Natural killer cell (primary cell): Measurements from ENCODE around the gene FAM53B. TPM values are rescaled to one million over a fixed set of nuclear protein-coding genes. Genes with fewer than 3 reads are reported as not detected.

Experiments
- ATAC-seq, 3 donors: fragments of 150-1000 bp in 2 of 3; fragments of 200-7000 bp in 1 of 3; cut with Tn5 transposase; 1 replicate in 1 of 3; 2 replicates in 2 of 3; pipeline ENCODE4 v1.10.0; 2021; ENCODE audit warnings: mild to moderate bottlenecking in 2 of 3, moderate library complexity in 2 of 3
- DNase-seq, 2 donors: peaks; one replicate each; pipeline versions ENCODE4 v3.0.0 to v3.0.0-alpha.2; 2013 to 2021; ENCODE audit warnings: mixed read lengths in 1 of 2
- H3K27ac ChIP-seq: one replicate; pipeline ENCODE4 v1.5.1; 2013; ENCODE audit warnings: mild to moderate bottlenecking, low read length
- H3K27me3 ChIP-seq: one replicate; pipeline ENCODE4 v1.6.1; 2013; ENCODE audit warnings: low read length; ENCODE audit not compliant: control insufficient read depth, insufficient read depth
- H3K36me3 ChIP-seq: one replicate; pipeline ENCODE4 v1.6.1; 2013; ENCODE audit warnings: low read length; ENCODE audit not compliant: control insufficient read depth, insufficient read depth
- H3K4me1 ChIP-seq: one replicate; pipeline ENCODE4 v1.6.1; 2013; ENCODE audit warnings: low read length; ENCODE audit not compliant: control insufficient read depth, insufficient read depth
- H3K4me3 ChIP-seq: one replicate; pipeline ENCODE4 v1.5.1; 2013; ENCODE audit warnings: low read length
- H3K9me3 ChIP-seq: one replicate; pipeline ENCODE4 v1.6.1; 2013; ENCODE audit warnings: low read length; ENCODE audit not compliant: control insufficient read depth, insufficient read depth
- H3K27ac Mint-ChIP-seq, 2 donors: one replicate each; pipeline ENCODE4 v1.8.0; 2022; ENCODE audit warnings: mild to moderate bottlenecking in 2 of 2, mixed read lengths in 2 of 2, moderate library complexity in 1 of 2
- H3K27me3 Mint-ChIP-seq, 2 donors: one replicate each; pipeline ENCODE4 v1.8.0; 2022; ENCODE audit warnings: low read depth in 2 of 2, mixed read lengths in 2 of 2
- H3K36me3 Mint-ChIP-seq: one replicate; pipeline ENCODE4 v1.8.0; 2022; ENCODE audit warnings: mixed read lengths
- H3K4me1 Mint-ChIP-seq, 2 donors: one replicate each; pipeline ENCODE4 v1.8.0; 2022; ENCODE audit warnings: mixed read lengths in 2 of 2
- H3K4me3 Mint-ChIP-seq: one replicate; pipeline ENCODE4 v1.8.0; 2022; ENCODE audit warnings: mild to moderate bottlenecking, moderate library complexity, mixed read lengths
- H3K9me3 Mint-ChIP-seq, 2 donors: one replicate each; pipeline ENCODE4 v1.8.0; 2022; ENCODE audit warnings: mixed read lengths in 2 of 2
- WGBS: methylation state at CpG from one replicate; pipeline ENCODE4 v1.1.7; 2013; ENCODE audit warnings: missing lambda C conversion rate; ENCODE audit not compliant: insufficient coverage; 5-methylcytosine and 5-hydroxymethylcytosine counted together
- intact Hi-C: fragments of 100-400 bp; cut with micrococcal nuclease; formaldehyde crosslinking; loops from one replicate; pipeline ENCODE4 v1.14.2; 2022
- total RNA-seq, 4 donors: library from RNA; stranded (reverse); fragments of 120-200 nt in 1 of 4; gene quantifications; one replicate each; pipeline versions ENCODE4 v1.2.3 to v1.2.4, GENCODE V29; 2013 to 2022
- TF ChIP-seq, protein P1 (sequence below): fragments of 200-600 bp; IDR thresholded peaks from one replicate; pipeline ENCODE4 v1.8.0; 2022; ENCODE audit warnings: antibody characterized with exemption

FAM53B gene
- total RNA-seq, 3 donors from 2014 or later (not counting 1 experiment from before 2014, with no cell fraction given): 77.4 to 172 (median 121) TPM

DNA sequence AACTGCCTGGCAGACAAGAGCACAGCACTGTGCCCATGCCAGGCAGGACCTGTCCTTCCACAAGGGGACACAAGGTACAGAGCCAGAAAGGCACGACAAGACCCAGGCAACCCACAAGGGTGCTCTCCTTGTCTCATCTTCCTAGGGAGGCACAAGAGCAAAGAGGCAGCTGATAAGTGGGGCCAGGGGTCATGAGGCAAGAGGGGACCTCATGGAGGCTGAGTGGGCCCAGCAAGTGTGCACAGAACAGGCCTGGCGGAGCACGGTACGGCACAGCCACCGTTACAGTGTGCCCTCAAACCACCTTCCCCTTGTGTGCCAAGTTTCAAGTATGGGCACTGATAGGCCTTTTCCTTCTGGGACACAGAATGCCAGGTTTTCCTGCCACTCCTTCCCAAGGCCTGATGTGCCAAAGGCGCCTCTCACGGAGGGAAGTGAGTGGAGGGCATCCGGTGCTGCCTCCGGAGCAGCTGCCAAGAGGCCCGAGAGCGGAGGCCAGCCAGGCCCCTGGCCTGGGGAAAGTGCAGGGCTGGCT is 75.6 kb downstream of the FAM53B start:
- ATAC-seq (no peak), DNase-seq (no peak)
- Histone ChIP-seq H3K4me1 (peaks cover 96% of the 10 kb centered on the region), H3K36me3 (peaks cover 27% of the 10 kb centered on the region), H3K27me3 (no peaks in the 10 kb centered on the region), H3K27ac (no peak overlapping the region), H3K9me3 (no peaks in the 10 kb centered on the region), H3K4me3 (no peak overlapping the region)
- TF ChIP-seq, protein P1, sequence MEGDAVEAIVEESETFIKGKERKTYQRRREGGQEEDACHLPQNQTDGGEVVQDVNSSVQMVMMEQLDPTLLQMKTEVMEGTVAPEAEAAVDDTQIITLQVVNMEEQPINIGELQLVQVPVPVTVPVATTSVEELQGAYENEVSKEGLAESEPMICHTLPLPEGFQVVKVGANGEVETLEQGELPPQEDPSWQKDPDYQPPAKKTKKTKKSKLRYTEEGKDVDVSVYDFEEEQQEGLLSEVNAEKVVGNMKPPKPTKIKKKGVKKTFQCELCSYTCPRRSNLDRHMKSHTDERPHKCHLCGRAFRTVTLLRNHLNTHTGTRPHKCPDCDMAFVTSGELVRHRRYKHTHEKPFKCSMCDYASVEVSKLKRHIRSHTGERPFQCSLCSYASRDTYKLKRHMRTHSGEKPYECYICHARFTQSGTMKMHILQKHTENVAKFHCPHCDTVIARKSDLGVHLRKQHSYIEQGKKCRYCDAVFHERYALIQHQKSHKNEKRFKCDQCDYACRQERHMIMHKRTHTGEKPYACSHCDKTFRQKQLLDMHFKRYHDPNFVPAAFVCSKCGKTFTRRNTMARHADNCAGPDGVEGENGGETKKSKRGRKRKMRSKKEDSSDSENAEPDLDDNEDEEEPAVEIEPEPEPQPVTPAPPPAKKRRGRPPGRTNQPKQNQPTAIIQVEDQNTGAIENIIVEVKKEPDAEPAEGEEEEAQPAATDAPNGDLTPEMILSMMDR: no peak
- Mint-ChIP-seq H3K27me3 (no peaks in the 10 kb centered on the region), H3K27ac (peak overlapping the region; percentile 58 to 96), H3K4me3 (no peak overlapping the region), H3K36me3 (no peaks in the 10 kb centered on the region), H3K9me3 (no peaks in the 10 kb centered on the region), H3K4me1 (peaks cover 55 to 83% of the 10 kb centered on the region in 2 donors)
- intact Hi-C loops: no loop called here
- 91% methylated on average over 11 of the region's 11 CpGs for WGBS

DNA sequence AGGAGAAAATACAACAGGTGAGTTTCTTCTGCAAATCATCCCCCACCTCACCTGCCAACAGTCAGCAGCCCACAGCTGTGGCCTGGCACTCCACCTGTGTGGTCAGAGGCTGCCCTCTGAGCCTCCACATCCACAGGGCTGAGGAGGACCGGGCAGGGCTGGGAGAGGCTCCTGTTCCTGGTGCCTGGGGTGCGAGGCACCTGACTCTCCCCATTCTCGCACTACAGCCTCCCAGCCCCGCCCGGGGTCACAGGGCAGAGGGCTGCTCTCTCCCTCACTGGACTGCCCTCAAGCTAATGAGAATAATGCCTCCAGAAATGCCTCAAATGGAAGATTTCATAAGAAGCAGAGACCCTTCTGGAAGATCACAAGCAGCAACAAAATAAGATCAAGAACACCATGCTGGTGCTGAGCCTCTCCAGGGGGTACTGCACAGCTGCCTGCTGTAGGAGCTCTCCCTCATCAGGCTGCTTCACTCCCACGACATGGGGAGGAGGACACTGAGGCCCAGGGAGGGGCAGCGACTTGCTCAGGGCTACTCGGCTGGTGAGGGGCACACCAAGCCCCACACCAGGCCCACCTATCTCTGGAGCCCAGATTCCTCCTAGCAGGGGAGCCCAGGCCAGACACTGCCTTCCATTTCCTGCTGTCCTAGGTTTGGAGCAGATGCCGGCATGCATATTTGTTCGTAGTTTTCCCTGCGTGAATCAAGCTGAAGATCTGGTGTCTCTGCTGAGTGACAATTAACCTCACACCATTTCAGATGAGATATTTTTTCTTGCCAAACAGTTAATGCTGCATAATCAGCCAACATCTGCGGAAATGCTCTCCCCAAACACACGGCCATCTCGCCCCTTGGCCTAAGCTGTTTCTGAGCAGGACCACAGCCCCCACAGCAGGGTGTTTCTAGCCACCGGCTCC is 76.5 kb downstream of the FAM53B start:
- Histone ChIP-seq H3K27me3 (no peaks in the 10 kb centered on the region), H3K4me3 (no peak overlapping the region), H3K27ac (no peak overlapping the region), H3K4me1 (peaks cover 94% of the 10 kb centered on the region), H3K9me3 (no peaks in the 10 kb centered on the region), H3K36me3 (peaks cover 34% of the 10 kb centered on the region)
- DNase-seq (no peak), ATAC-seq (no peak)
- no peaks in the 10 kb centered on the region for H3K27me3 Mint-ChIP-seq
- H3K27ac Mint-ChIP-seq: peak overlapping the region; percentile 58 to 96
- WGBS: 86% methylated on average over 15 of the region's 15 CpGs
- H3K9me3 Mint-ChIP-seq: no peaks in the 10 kb centered on the region
- no peaks in the 10 kb centered on the region for H3K36me3 Mint-ChIP-seq
- H3K4me1 Mint-ChIP-seq: peaks cover 49 to 74% of the 10 kb centered on the region in 2 donors
- intact Hi-C loops: no loop called here
- no peak overlapping the region for H3K4me3 Mint-ChIP-seq
- TF ChIP-seq, protein P1: no peak

DNA sequence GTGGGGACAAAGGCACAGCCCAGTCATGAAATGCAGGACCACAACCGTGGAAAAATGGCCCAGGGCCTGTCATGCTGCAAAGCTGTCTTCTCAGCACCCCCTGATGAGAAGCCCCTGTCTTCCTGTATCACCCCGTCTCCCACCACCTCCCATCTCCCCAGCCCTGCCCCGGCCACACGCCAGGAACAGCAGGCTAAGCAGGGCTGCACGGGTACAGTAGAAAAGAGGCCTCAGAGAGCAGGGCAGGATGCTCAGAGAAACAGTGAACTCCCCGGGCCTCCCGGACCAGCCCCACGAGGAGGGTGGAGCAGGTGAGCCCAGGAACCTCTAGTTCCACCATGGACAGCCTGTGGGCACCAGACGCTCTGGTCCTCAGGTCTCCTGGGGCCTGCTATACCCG is 77.7 kb downstream of the FAM53B start:
- Mint-ChIP-seq H3K9me3 (no peaks in the 10 kb centered on the region), H3K27me3 (no peaks in the 10 kb centered on the region), H3K36me3 (no peaks in the 10 kb centered on the region), H3K4me3 (no peak overlapping the region), H3K4me1 (peaks cover 41 to 70% of the 10 kb centered on the region in 2 donors), H3K27ac (peak overlapping the region in 1 of 2 donors; percentile 96)
- H3K4me3 ChIP-seq: no peak overlapping the region
- ATAC-seq (no peak), DNase-seq (no peak)
- peaks cover 34% of the 10 kb centered on the region for H3K36me3 ChIP-seq
- peaks cover 92% of the 10 kb centered on the region for H3K4me1 ChIP-seq
- intact Hi-C loops: no loop called here
- WGBS: 90% methylated on average over 10 of the region's 10 CpGs
- TF ChIP-seq, protein P1: no peak
- H3K9me3 ChIP-seq: no peaks in the 10 kb centered on the region
- no peaks in the 10 kb centered on the region for H3K27me3 ChIP-seq
- H3K27ac ChIP-seq: no peak overlapping the region
